Uterus (tissue), 4 donors: ENCODE results near the gene PRRT1B. TPM values are rescaled to one million over a fixed set of nuclear protein-coding genes. Genes with fewer than 3 reads are reported as not detected.
"Not testable (repeated sequence)": the region's sequence is repeated elsewhere in the genome, so short reads cannot be mapped to it uniquely, and the experiment has no call there.

Experiments used
- DNase-seq, 2 donors: peaks; one replicate each; pipeline ENCODE4 v3.0.0-alpha.2; 2019 to 2020
- H3K27ac ChIP-seq, 2 donors: fragments of 200-600 bp; sonication (generic); 1 replicate in 1 of 2; 2 replicates in 1 of 2; pipeline ENCODE4 v1.5.1; 2016 to 2018
- H3K27me3 ChIP-seq, 2 donors: fragments of 200-600 bp; sonication (generic); one replicate each; pipeline ENCODE4 v1.5.1; 2018 to 2019; ENCODE audit warnings: control low read depth in 1 of 2
- H3K36me3 ChIP-seq, 2 donors: fragments of 200-600 bp; sonication (generic); one replicate each; pipeline ENCODE4 v1.5.1; 2019; ENCODE audit warnings: control low read depth in 1 of 2
- H3K4me1 ChIP-seq, 2 donors: fragments of 200-600 bp; sonication (generic); one replicate each; pipeline ENCODE4 v1.5.1; 2018 to 2019; ENCODE audit warnings: control low read depth in 1 of 2
- H3K4me3 ChIP-seq, 2 donors: fragments of 200-600 bp; sonication (generic); 1 replicate in 1 of 2; 2 replicates in 1 of 2; pipeline ENCODE4 v1.5.1; 2018 to 2019; ENCODE audit warnings: mild to moderate bottlenecking in 1 of 2
- H3K9me3 ChIP-seq, 2 donors: fragments of 200-600 bp; sonication (generic); one replicate each; pipeline ENCODE4 v1.5.1; 2019; ENCODE audit warnings: control low read depth in 1 of 2
- POLR2A ChIP-seq, 2 donors: fragments of 450-650 bp; IDR thresholded peaks; one replicate each; pipeline ENCODE4 v1.6.1; 2016; ENCODE audit warnings: antibody characterized with exemption in 2 of 2, mild to moderate bottlenecking in 1 of 2, moderate library complexity in 1 of 2
- intact Hi-C: fragments of 100-400 bp; cut with DNase I; formaldehyde crosslinking; loops from one replicate; pipeline ENCODE4 v1.15.1; 2023; ENCODE audit warnings: low total_unique reads
- total RNA-seq, 4 donors: library from RNA; depleted of rRNA in 3 of 4; stranded (reverse); fragments of >200 nt in 3 of 4; gene quantifications; one replicate each; pipeline versions ENCODE4 v1.1.0 to v1.2.4, GENCODE V29; 2014 to 2023
- TF ChIP-seq, protein P1 (sequence below), 4 experiments: fragments of 200-600 bp in 2 of 4; fragments of 450-650 bp in 2 of 4; sonication (generic) in 2 of 4; IDR thresholded peaks; one replicate each; pipeline ENCODE4 v1.5.1; 2016 to 2019; ENCODE audit warnings: antibody characterized with exemption in 4 of 4, mild to moderate bottlenecking in 2 of 4, moderate library complexity in 1 of 4
- donor health status: DM: yes; HTN: yes; CAD: no.

The PRRT1B gene
- total RNA-seq, 4 donors from 2014 or later, result not detected

DNA sequence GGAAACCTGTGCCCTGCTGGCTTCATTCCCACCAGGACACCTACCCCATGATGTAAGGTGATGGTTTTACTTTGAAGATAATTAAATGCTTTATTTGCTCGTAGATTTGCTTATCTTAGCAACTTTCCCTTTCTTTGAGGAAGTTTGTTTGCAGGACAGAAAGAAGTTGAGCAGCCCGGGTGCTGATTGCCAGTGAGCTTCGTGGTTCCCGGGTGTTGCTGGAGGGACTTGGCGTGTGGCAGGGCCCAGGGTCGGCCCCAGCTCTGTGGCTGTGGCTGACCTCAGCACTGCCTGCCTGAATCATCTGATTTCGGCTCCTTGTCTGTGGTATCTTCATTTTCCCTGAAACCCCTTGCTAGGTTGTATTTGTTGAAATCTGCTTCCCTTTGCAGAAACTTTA is 33.9 kb upstream of the PRRT1B start:
- intact Hi-C loops, result no loop called here
- Histone ChIP-seq H3K4me3 (no peak overlapping the region), H3K27ac (no peak overlapping the region), H3K9me3 (no peaks in the 10 kb centered on the region), H3K4me1 (no peaks in the 10 kb centered on the region), H3K36me3 (no peaks in the 10 kb centered on the region), H3K27me3 (no peaks in the 10 kb centered on the region)
- no peak for DNase-seq
- TF ChIP-seq, protein P1, sequence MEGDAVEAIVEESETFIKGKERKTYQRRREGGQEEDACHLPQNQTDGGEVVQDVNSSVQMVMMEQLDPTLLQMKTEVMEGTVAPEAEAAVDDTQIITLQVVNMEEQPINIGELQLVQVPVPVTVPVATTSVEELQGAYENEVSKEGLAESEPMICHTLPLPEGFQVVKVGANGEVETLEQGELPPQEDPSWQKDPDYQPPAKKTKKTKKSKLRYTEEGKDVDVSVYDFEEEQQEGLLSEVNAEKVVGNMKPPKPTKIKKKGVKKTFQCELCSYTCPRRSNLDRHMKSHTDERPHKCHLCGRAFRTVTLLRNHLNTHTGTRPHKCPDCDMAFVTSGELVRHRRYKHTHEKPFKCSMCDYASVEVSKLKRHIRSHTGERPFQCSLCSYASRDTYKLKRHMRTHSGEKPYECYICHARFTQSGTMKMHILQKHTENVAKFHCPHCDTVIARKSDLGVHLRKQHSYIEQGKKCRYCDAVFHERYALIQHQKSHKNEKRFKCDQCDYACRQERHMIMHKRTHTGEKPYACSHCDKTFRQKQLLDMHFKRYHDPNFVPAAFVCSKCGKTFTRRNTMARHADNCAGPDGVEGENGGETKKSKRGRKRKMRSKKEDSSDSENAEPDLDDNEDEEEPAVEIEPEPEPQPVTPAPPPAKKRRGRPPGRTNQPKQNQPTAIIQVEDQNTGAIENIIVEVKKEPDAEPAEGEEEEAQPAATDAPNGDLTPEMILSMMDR (IDR thresholded peaks at IDR 0.05), result no peak
- no peak for TF ChIP-seq POLR2A (IDR thresholded peaks at IDR 0.05)

- Histone ChIP-seq H3K27me3 (no peaks in the 10 kb centered on the region), H3K36me3 (no peaks in the 10 kb centered on the region), H3K4me1 (no peaks in the 10 kb centered on the region), H3K9me3 (no peaks in the 10 kb centered on the region), H3K4me3 (no peak overlapping the region), H3K27ac (no peak overlapping the region)
- no peak for DNase-seq
- no peak for TF ChIP-seq POLR2A (IDR thresholded peaks at IDR 0.05)
- TF ChIP-seq, protein P1 (IDR thresholded peaks at IDR 0.05), result no peak
- intact Hi-C loops, result no loop called here
Observed at GRCh38 chr9:131511880-131512279, 33.4 kb upstream of the PRRT1B start.

- H3K27me3 ChIP-seq, result no peaks in the 10 kb centered on the region
- H3K9me3 ChIP-seq, result no peaks in the 10 kb centered on the region
- H3K36me3 ChIP-seq, result no peaks in the 10 kb centered on the region
- H3K27ac ChIP-seq, result no peak overlapping the region
- H3K4me3 ChIP-seq, result no peak overlapping the region
- DNase-seq, result no peak
- TF ChIP-seq, protein P1 (IDR thresholded peaks at IDR 0.05), result no peak
- no peak for TF ChIP-seq POLR2A (IDR thresholded peaks at IDR 0.05)
- intact Hi-C loops, result no loop called here
- no peaks in the 10 kb centered on the region for H3K4me1 ChIP-seq
Observed at GRCh38 chr9:131513177-131513576, 32.1 kb upstream of the PRRT1B start.

- H3K36me3 ChIP-seq, H3K27ac ChIP-seq, H3K4me3 ChIP-seq, DNase-seq, H3K9me3 ChIP-seq, H3K4me1 ChIP-seq, H3K27me3 ChIP-seq, intact Hi-C loops: not testable (repeated sequence)
Observed at GRCh38 chr9:131515559-131516031, 29.7 kb upstream of the PRRT1B start.

- intact Hi-C loops, result no loop called here
Observed at GRCh38 chr9:131516100-131516499, 29.2 kb upstream of the PRRT1B start.

More at GRCh38 chr9:131516100-131516499, 29.2 kb upstream of the PRRT1B start:
- H3K4me3 ChIP-seq, result no peak overlapping the region
- no peaks in the 10 kb centered on the region for H3K36me3 ChIP-seq
- no peak overlapping the region for H3K27ac ChIP-seq
- DNase-seq, result no peak
- no peaks in the 10 kb centered on the region for H3K4me1 ChIP-seq
- H3K9me3 ChIP-seq, result no peaks in the 10 kb centered on the region
- TF ChIP-seq, protein P1 (IDR thresholded peaks at IDR 0.05), result no peak
- no peak for TF ChIP-seq POLR2A (IDR thresholded peaks at IDR 0.05)
- no peaks in the 10 kb centered on the region for H3K27me3 ChIP-seq
